Endodermal cell (in vitro differentiated cells): Measurements from ENCODE around the gene MYO5A. TPM values are rescaled to one million over a fixed set of nuclear protein-coding genes. Genes with fewer than 3 reads are reported as not detected.

Experiments used
- DNase-seq: peaks from one replicate; pipeline ENCODE4 v3.0.0-alpha.2; 2017
- H3K27ac ChIP-seq: 2 replicates; pipeline ENCODE4 v1.5.1; 2013; ENCODE audit warnings: mild to moderate bottlenecking, low read depth, low read length, moderate library complexity
- H3K27me3 ChIP-seq: 2 replicates; pipeline ENCODE4 v1.6.1; 2013; ENCODE audit warnings: mild to moderate bottlenecking, low read length, moderate library complexity; ENCODE audit not compliant: insufficient read depth, control insufficient read depth, poor library complexity, severe bottlenecking
- H3K36me3 ChIP-seq: 2 replicates; pipeline ENCODE4 v1.7.0; 2013; ENCODE audit warnings: mild to moderate bottlenecking, low read length, moderate library complexity; ENCODE audit not compliant: control insufficient read depth, insufficient read depth
- H3K4me1 ChIP-seq: one replicate; pipeline ENCODE4 v1.7.0; 2013; ENCODE audit warnings: low read length; ENCODE audit not compliant: control insufficient read depth, insufficient read depth
- H3K4me3 ChIP-seq: 2 replicates; pipeline ENCODE4 v1.5.1; 2013; ENCODE audit warnings: mild to moderate bottlenecking, low read length, moderate library complexity
- H3K9ac ChIP-seq: 2 replicates; pipeline ENCODE4 v1.6.1; 2013; ENCODE audit warnings: mild to moderate bottlenecking, low read length, moderate library complexity; ENCODE audit not compliant: poor library complexity, severe bottlenecking; ENCODE audit errors: extremely low read depth
- H3K9me3 ChIP-seq: 2 replicates; pipeline ENCODE4 v1.6.1; 2013; ENCODE audit warnings: mild to moderate bottlenecking, low read length, moderate library complexity; ENCODE audit not compliant: control insufficient read depth
- H3K27ac Mint-ChIP-seq: 2 replicates; pipeline ENCODE4 v1.8.0; 2020; ENCODE audit warnings: mixed read lengths
- H3K27me3 Mint-ChIP-seq: 2 replicates; pipeline ENCODE4 v1.8.0; 2021; ENCODE audit warnings: mild to moderate bottlenecking, mixed read lengths; ENCODE audit not compliant: insufficient read depth
- H3K36me3 Mint-ChIP-seq: 2 replicates; pipeline ENCODE4 v1.8.0; 2020; ENCODE audit warnings: low read depth, mixed read lengths
- H3K4me1 Mint-ChIP-seq: 2 replicates; pipeline ENCODE4 v1.8.0; 2020; ENCODE audit warnings: mixed read lengths
- H3K4me3 Mint-ChIP-seq: 2 replicates; pipeline ENCODE4 v1.8.0; 2020; ENCODE audit warnings: mild to moderate bottlenecking, moderate library complexity, mixed read lengths
- H3K9me3 Mint-ChIP-seq: 2 replicates; pipeline ENCODE4 v1.8.0; 2020; ENCODE audit warnings: mild to moderate bottlenecking, mixed read lengths
- WGBS, 2 experiments: methylation state at CpG; one replicate each; pipeline versions ENCODE4 v1.1.5 to v1.1.7; 2013; ENCODE audit warnings: missing lambda C conversion rate in 2 of 2, mixed read lengths in 1 of 2; ENCODE audit not compliant: insufficient coverage in 1 of 2, insufficient read length in 1 of 2; 5-methylcytosine and 5-hydroxymethylcytosine counted together
- total RNA-seq, 2 donors: library from RNA; stranded (reverse); fragmentation: NEBNext Ultra II Directional in 1 of 2; extraction: Animal tissue kit (Norgen Biotek cat#: 25700) in 1 of 2; gene quantifications; 2 replicates in 1 of 2; 3 replicates in 1 of 2; pipeline ENCODE4 v1.2.1, GENCODE V29; 2021
- TF ChIP-seq, protein P1 (sequence below): fragments of 200-600 bp; sonication (generic); conservative IDR thresholded peaks from 2 replicates; pipeline ENCODE4 v1.5.0; 2021; ENCODE audit warnings: antibody characterized with exemption, mild to moderate bottlenecking

The MYO5A gene
- total RNA-seq, 2 donors from 2014 or later, result 10.0 to 13.1 TPM

DNA sequence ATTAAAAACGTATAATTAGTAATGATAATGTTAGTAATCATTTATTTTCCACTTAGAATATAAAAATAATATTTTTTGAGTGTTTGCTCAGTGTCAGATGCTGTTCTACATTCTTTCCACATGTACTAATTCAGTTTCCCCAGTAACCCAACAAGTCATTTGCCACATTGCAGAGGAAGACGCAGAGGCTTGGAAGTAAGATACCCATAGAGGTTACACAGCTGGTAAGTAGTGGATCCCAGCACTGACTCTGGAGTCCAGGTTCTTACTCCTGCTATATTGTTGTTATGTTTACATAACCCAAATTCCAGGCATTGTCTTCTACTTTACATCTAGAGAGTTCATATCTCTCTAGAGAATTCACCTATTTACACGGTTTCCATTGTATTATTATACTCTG lies 184.8 kb downstream of the MYO5A start:
- WGBS, 2 experiments, result 89 to 93% methylated on average over 2 of the region's 3 CpGs
- H3K27me3 ChIP-seq, result no peaks in the 10 kb centered on the region
- TF ChIP-seq, protein P1, sequence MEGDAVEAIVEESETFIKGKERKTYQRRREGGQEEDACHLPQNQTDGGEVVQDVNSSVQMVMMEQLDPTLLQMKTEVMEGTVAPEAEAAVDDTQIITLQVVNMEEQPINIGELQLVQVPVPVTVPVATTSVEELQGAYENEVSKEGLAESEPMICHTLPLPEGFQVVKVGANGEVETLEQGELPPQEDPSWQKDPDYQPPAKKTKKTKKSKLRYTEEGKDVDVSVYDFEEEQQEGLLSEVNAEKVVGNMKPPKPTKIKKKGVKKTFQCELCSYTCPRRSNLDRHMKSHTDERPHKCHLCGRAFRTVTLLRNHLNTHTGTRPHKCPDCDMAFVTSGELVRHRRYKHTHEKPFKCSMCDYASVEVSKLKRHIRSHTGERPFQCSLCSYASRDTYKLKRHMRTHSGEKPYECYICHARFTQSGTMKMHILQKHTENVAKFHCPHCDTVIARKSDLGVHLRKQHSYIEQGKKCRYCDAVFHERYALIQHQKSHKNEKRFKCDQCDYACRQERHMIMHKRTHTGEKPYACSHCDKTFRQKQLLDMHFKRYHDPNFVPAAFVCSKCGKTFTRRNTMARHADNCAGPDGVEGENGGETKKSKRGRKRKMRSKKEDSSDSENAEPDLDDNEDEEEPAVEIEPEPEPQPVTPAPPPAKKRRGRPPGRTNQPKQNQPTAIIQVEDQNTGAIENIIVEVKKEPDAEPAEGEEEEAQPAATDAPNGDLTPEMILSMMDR, result no peak
- no peak overlapping the region for H3K4me3 Mint-ChIP-seq
- no peak for DNase-seq
- H3K4me1 Mint-ChIP-seq, result no peaks in the 10 kb centered on the region
- H3K36me3 Mint-ChIP-seq, result no peaks in the 10 kb centered on the region
- H3K9me3 Mint-ChIP-seq, result no peaks in the 10 kb centered on the region
- H3K36me3 ChIP-seq, result no peaks in the 10 kb centered on the region
- H3K9me3 ChIP-seq, result no peaks in the 10 kb centered on the region
- H3K27ac ChIP-seq, result no peak overlapping the region
- H3K4me1 ChIP-seq, result no peaks in the 10 kb centered on the region
- no peak overlapping the region for H3K4me3 ChIP-seq
- H3K27me3 Mint-ChIP-seq, result no peaks in the 10 kb centered on the region
- H3K9ac ChIP-seq, result no peak overlapping the region
- no peak overlapping the region for H3K27ac Mint-ChIP-seq

DNA sequence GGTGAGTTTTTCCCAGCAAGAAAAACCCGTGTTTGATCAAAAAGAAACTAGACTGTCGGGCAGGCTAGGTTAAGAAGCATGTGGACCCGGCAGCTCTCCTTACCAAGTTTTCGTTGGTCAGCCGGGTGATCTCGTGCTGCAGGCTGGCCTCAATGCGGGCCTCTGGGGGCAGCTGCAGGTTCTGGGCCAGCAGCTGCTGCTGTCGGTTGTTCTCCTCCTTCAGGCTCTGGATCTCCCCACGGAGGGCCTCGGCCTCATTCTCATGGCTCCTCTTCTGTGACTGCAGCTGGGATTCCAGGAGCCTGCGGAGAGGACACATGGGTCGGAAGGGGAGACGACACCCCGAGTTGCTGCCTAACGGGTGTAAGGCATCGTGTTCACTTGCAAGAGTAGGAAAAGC lies 188.6 kb downstream of the MYO5A start:
- Mint-ChIP-seq H3K36me3 (no peaks in the 10 kb centered on the region), H3K4me1 (peaks cover 14% of the 10 kb centered on the region), H3K4me3 (no peak overlapping the region), H3K27ac (no peak overlapping the region), H3K27me3 (no peaks in the 10 kb centered on the region), H3K9me3 (no peaks in the 10 kb centered on the region)
- Histone ChIP-seq H3K9ac (no peak overlapping the region), H3K4me3 (no peak overlapping the region), H3K4me1 (no peaks in the 10 kb centered on the region), H3K27me3 (no peaks in the 10 kb centered on the region), H3K27ac (no peak overlapping the region), H3K9me3 (no peaks in the 10 kb centered on the region), H3K36me3 (no peaks in the 10 kb centered on the region)
- 92 to 94% methylated on average over 7 to 16 of the region's 16 CpGs for WGBS, 2 experiments
- TF ChIP-seq, protein P1, result no peak
- DNase-seq, result no peak

DNA sequence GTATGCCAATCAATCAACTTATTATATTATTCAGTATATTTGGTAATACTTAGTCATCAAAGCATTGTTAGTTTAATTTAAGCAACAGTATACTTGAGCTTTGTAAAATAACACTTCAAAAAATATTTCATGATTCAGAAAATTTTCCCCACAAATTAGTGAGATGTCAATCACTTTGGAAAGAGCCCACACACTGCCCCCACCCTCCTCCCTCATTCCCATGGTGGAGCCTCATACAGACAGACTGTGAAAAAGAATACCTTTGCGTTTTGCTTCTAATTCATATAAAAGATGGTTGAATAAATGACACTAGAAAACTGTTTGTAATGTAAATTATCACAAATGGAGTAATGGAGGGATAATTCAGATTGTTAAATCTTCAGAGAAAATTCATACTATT lies 189.8 kb downstream of the MYO5A start:
- Histone ChIP-seq H3K9me3 (no peaks in the 10 kb centered on the region), H3K4me1 (no peaks in the 10 kb centered on the region), H3K36me3 (no peaks in the 10 kb centered on the region), H3K4me3 (no peak overlapping the region), H3K27me3 (no peaks in the 10 kb centered on the region), H3K27ac (no peak overlapping the region), H3K9ac (no peak overlapping the region)
- WGBS, 2 experiments, result 75% methylated on average over 1 of the region's 1 CpG; no CpG with 5 or more reads in 1 of the 2 experiments
- H3K27ac Mint-ChIP-seq, result no peak overlapping the region
- no peaks in the 10 kb centered on the region for H3K27me3 Mint-ChIP-seq
- no peak for DNase-seq
- H3K4me3 Mint-ChIP-seq, result no peak overlapping the region
- H3K36me3 Mint-ChIP-seq, result no peaks in the 10 kb centered on the region
- H3K4me1 Mint-ChIP-seq, result peaks cover 14% of the 10 kb centered on the region
- TF ChIP-seq, protein P1, result no peak
- no peaks in the 10 kb centered on the region for H3K9me3 Mint-ChIP-seq
